Gastrocnemius medialis (tissue), 4 donors: ENCODE data around the gene EMC8. TPM values are rescaled to one million over a fixed set of nuclear protein-coding genes. Genes with fewer than 3 reads are reported as not detected.

Experiments
- ATAC-seq, 2 donors: fragments of 150-250 bp; one replicate each; pipeline ENCODE4 v1.9.1; 2016
- DNase-seq, 2 donors: peaks; one replicate each; pipeline ENCODE4 v3.0.0-alpha.2; 2019
- H3K27ac ChIP-seq, 4 donors: fragments of 200-600 bp; sonication (generic); 1 replicate in 1 of 4; 2 replicates in 3 of 4; pipeline ENCODE4 v1.5.1; 2016 to 2018; ENCODE audit warnings: mild to moderate bottlenecking in 2 of 4, moderate library complexity in 1 of 4
- H3K27me3 ChIP-seq, 3 donors: fragments of 200-600 bp; sonication (generic) in 2 of 3; 1 replicate in 1 of 3; 2 replicates in 2 of 3; pipeline versions ENCODE4 v1.5.1 to v1.6.0; 2016 to 2019; ENCODE audit warnings: mild to moderate bottlenecking in 1 of 3, moderate library complexity in 1 of 3
- H3K36me3 ChIP-seq, 2 donors: fragments of 200-600 bp; sonication (generic) in 1 of 2; one replicate each; pipeline ENCODE4 v1.5.1; 2017 to 2018
- H3K4me1 ChIP-seq, 2 donors: fragments of 200-600 bp; sonication (generic) in 1 of 2; one replicate each; pipeline ENCODE4 v1.5.1; 2016 to 2017; ENCODE audit warnings: mild to moderate bottlenecking in 2 of 2
- H3K4me3 ChIP-seq, 4 donors: fragments of 200-600 bp; sonication (generic) in 3 of 4; 1 replicate in 1 of 4; 2 replicates in 3 of 4; pipeline ENCODE4 v1.5.1; 2016 to 2019; ENCODE audit warnings: mild to moderate bottlenecking in 2 of 4
- H3K9me3 ChIP-seq, 3 donors: fragments of 200-600 bp; sonication (generic) in 2 of 3; 1 replicate in 1 of 3; 2 replicates in 2 of 3; pipeline ENCODE4 v1.5.1; 2016 to 2019
- CTCF ChIP-seq, 5 experiments: fragments of 450-650 bp in 3 of 5; fragments of 200-600 bp in 2 of 5; sonication (generic) in 2 of 5; IDR thresholded peaks in 4 of 5; conservative IDR thresholded peaks in 1 of 5; 1 replicate in 4 of 5; 2 replicates in 1 of 5; pipeline ENCODE4 v1.5.1; 2016 to 2019; ENCODE audit warnings: antibody characterized with exemption in 5 of 5, mild to moderate bottlenecking in 3 of 5, moderate library complexity in 3 of 5
- POLR2A ChIP-seq, 2 donors: fragments of 450-650 bp; IDR thresholded peaks; one replicate each; pipeline ENCODE4 v1.6.1; 2017; ENCODE audit warnings: antibody characterized with exemption in 2 of 2, mild to moderate bottlenecking in 2 of 2, moderate library complexity in 2 of 2
- in situ Hi-C, 4 donors: fragments of 200-750 bp; cut with MboI; loops; one replicate each; pipeline versions ENCODE4 v1.15.0 to v1.8.0; 2017; ENCODE audit warnings: low sequenced_read_pairs in 4 of 4
- intact Hi-C: fragments of 100-400 bp; cut with DNase I; formaldehyde crosslinking; loops from one replicate; pipeline ENCODE4 v1.15.1; 2023; ENCODE audit warnings: low total_unique reads
- total RNA-seq, 4 donors: library from RNA; depleted of rRNA; stranded (reverse); fragments of >200 nt; gene quantifications; one replicate each; pipeline versions ENCODE4 v1.1.0 to v1.2.3, GENCODE V29; 2016

The EMC8 gene
- total RNA-seq, 4 donors from 2014 or later, result 29.6 to 39.8 (median 36.4) TPM

- intact Hi-C loops, result no loop called here
- Histone ChIP-seq H3K27ac (no peak overlapping the region), H3K9me3 (no peaks in the 10 kb centered on the region), H3K36me3 (no peaks in the 10 kb centered on the region), H3K4me1 (peaks cover 6 to 7% of the 10 kb centered on the region in 2 donors), H3K4me3 (no peak overlapping the region), H3K27me3 (peaks cover 11 to 23% (median 11%) of the 10 kb centered on the region in 3 donors)
- DNase-seq (no peak), ATAC-seq (peak; percentile 18 to 54)
- in situ Hi-C loops, result no loop called here
- no peak for TF ChIP-seq POLR2A (IDR thresholded peaks at IDR 0.05)
- TF ChIP-seq CTCF (IDR thresholded peaks at IDR 0.05 in 4 of 5, conservative IDR thresholded peaks at IDR 0.05 in 1 of 5), result peak in 1 of 5 experiments; percentile 15
Measured at GRCh38 chr16:85752511-85753420, 46.6 kb downstream of the EMC8 start.

- TF ChIP-seq POLR2A (IDR thresholded peaks at IDR 0.05), result no peak
- TF ChIP-seq CTCF (IDR thresholded peaks at IDR 0.05 in 4 of 5, conservative IDR thresholded peaks at IDR 0.05 in 1 of 5), result no peak
- H3K4me3 ChIP-seq, result no peak overlapping the region
- H3K36me3 ChIP-seq, result no peaks in the 10 kb centered on the region
- H3K27me3 ChIP-seq, result peaks cover 11 to 23% (median 11%) of the 10 kb centered on the region in 3 donors
- no peak for ATAC-seq
- no peaks in the 10 kb centered on the region for H3K9me3 ChIP-seq
- no peak overlapping the region for H3K27ac ChIP-seq
- H3K4me1 ChIP-seq, result peaks cover 6 to 7% of the 10 kb centered on the region in 2 donors
- intact Hi-C loops (no loop called here), in situ Hi-C loops (no loop called here)
- DNase-seq, result no peak
Measured at GRCh38 chr16:85751698-85752501, 47.4 kb downstream of the EMC8 start.

GRCh38 chr16:85750827-85751697, 48.3 kb downstream of the EMC8 start, which contains the start of gene C16orf74:
Gene C16orf74, minus strand, starts transcription at chr16:85751096. Its CDS starts 15,879 bp downstream, at chr16:85735217.
- TF ChIP-seq POLR2A (IDR thresholded peaks at IDR 0.05), result no peak
- no peak for TF ChIP-seq CTCF (IDR thresholded peaks at IDR 0.05 in 4 of 5, conservative IDR thresholded peaks at IDR 0.05 in 1 of 5)
- no peak for DNase-seq
- intact Hi-C loops (no loop called here), in situ Hi-C loops (no loop called here)
- Histone ChIP-seq H3K36me3 (no peaks in the 10 kb centered on the region), H3K4me3 (peak within 1 kb of the TSS; percentile 37 to 55 (median 48)), H3K9me3 (no peaks in the 10 kb centered on the region), H3K4me1 (peaks cover 6 to 7% of the 10 kb centered on the region in 2 donors), H3K27ac (no peak within 1 kb of the TSS), H3K27me3 (peaks cover 11 to 23% (median 11%) of the 10 kb centered on the region in 3 donors)
- ATAC-seq, result peak; percentile 51 to 75

- in situ Hi-C loops, result no loop called here
- ATAC-seq (peak in 1 of 2 donors; percentile 5), DNase-seq (no peak)
- no peak overlapping the region for H3K27ac ChIP-seq
- intact Hi-C loops, result no loop called here
- H3K4me3 ChIP-seq, result peak overlapping the region; percentile 37 to 55 (median 48)
- H3K36me3 ChIP-seq, result no peaks in the 10 kb centered on the region
- H3K4me1 ChIP-seq, result peaks cover 6 to 7% of the 10 kb centered on the region in 2 donors
- H3K9me3 ChIP-seq, result no peaks in the 10 kb centered on the region
- TF ChIP-seq CTCF (IDR thresholded peaks at IDR 0.05 in 4 of 5, conservative IDR thresholded peaks at IDR 0.05 in 1 of 5), result no peak
- H3K27me3 ChIP-seq, result peaks cover 11 to 23% (median 11%) of the 10 kb centered on the region in 3 donors
Measured at GRCh38 chr16:85750146-85750826, 49.1 kb downstream of the EMC8 start.
